ENCODE results near the gene NKTR.

Gene NKTR

DNA sequence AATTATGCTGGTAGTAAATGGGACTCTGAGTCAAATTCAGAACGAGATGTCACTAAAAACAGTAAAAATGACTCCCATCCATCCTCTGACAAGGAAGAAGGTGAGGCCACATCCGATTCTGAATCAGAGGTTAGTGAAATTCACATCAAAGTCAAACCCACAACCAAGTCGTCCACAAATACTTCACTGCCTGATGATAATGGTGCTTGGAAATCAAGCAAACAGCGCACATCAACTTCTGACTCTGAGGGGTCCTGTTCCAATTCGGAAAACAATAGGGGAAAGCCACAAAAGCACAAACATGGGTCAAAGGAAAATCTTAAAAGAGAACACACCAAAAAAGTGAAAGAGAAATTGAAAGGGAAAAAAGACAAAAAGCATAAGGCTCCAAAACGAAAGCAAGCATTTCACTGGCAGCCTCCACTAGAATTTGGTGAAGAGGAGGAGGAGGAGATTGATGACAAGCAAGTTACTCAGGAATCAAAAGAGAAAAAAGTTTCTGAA lies 37.9 kb downstream of the NKTR start:
- WGBS, 2 donors (ENCODE audit: extremely low coverage in 2 of 2, insufficient read length in 2 of 2, insufficient replicate concordance in 1 of 2): no CpG with 5 or more reads among the region's 6 CpGs
- H3K14ac ChIP-seq (ENCODE audit: low read length): no peak overlapping the region

DNA sequence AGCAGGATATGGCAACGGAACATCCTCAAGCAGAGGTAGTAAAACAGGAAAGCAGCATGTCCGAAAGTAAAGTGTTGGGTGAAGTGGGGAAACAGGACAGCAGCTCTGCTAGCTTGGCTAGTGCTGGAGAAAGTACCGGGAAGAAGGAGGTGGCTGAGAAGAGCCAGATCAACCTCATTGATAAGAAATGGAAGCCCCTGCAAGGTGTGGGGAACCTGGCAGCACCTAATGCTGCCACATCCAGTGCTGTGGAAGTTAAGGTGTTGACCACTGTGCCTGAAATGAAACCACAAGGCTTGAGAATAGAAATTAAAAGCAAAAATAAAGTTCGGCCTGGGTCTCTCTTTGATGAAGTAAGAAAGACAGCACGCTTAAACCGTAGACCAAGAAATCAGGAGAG lies 38.7 kb downstream of the NKTR start:
- no peaks in the 10 kb centered on the region for H3K27me3 ChIP-seq (ENCODE audit: control insufficient read depth in 3 of 3, insufficient read depth in 3 of 3, low read depth in 1 of 3, low read length in 3 of 3)
- H3K36me3 ChIP-seq (replicated peaks in 1 of 2; ENCODE audit: control insufficient read depth in 2 of 2, insufficient read depth in 2 of 2, low read length in 2 of 2): peaks cover 50 to 99% of the 10 kb centered on the region in 2 donors
- no peak overlapping the region for H3K23ac ChIP-seq (ENCODE audit: low read depth, low read length, poor library complexity)
- H3K27ac ChIP-seq (replicated peaks; ENCODE audit: low read length): no peak overlapping the region
- no peak overlapping the region for H2BK15ac ChIP-seq (ENCODE audit: low read length)
- peaks cover 4% of the 10 kb centered on the region for H3K79me1 ChIP-seq (ENCODE audit: low read depth, low read length)
- H3K18ac ChIP-seq (ENCODE audit: low read length): no peak overlapping the region
- no peak overlapping the region for H3K4ac ChIP-seq (ENCODE audit: low read length)
- no peak overlapping the region for H2AFZ ChIP-seq (ENCODE audit: low read length)
- no peak overlapping the region for H3K9ac ChIP-seq (ENCODE audit: low read depth, low read length, poor library complexity)
- no peak overlapping the region for H4K91ac ChIP-seq (ENCODE audit: low read depth, low read length, poor library complexity)
- no peak overlapping the region for H2AK5ac ChIP-seq (ENCODE audit: low read depth, low read length)
- H3K4me3 ChIP-seq (ENCODE audit: low read length in 2 of 2): no peak overlapping the region
- no peak for DNase-seq (ENCODE audit: low spot score)
- WGBS, 2 donors (ENCODE audit: extremely low coverage in 2 of 2, insufficient read length in 2 of 2, insufficient replicate concordance in 1 of 2): no CpG with 5 or more reads among the region's 6 CpGs
- no peak overlapping the region for H2BK5ac ChIP-seq (ENCODE audit: low read length)
- H3K14ac ChIP-seq (ENCODE audit: low read length): no peak overlapping the region
- H2BK120ac ChIP-seq (ENCODE audit: low read depth, low read length): no peak overlapping the region
- H3K9me3 ChIP-seq (replicated peaks in 1 of 2; ENCODE audit: control insufficient read depth in 2 of 2, insufficient read depth in 1 of 2, low read depth in 1 of 2, low read length in 2 of 2): no peaks in the 10 kb centered on the region
- no peak overlapping the region for H3K4me2 ChIP-seq (ENCODE audit: insufficient read depth, low read length, poor library complexity, severe bottlenecking)
- no peaks in the 10 kb centered on the region for H3K4me1 ChIP-seq (ENCODE audit: control insufficient read depth in 2 of 2, insufficient read depth in 1 of 2, low read depth in 1 of 2, low read length in 2 of 2)
- no peak overlapping the region for H4K8ac ChIP-seq (ENCODE audit: low read depth, low read length)
- no peak overlapping the region for H2BK12ac ChIP-seq (ENCODE audit: low read length)

More for the DNA sequence above, 37.9 kb downstream of the NKTR start:
- H2AFZ ChIP-seq (ENCODE audit: low read length): no peak overlapping the region
- H3K27me3 ChIP-seq (ENCODE audit: control insufficient read depth in 3 of 3, insufficient read depth in 3 of 3, low read depth in 1 of 3, low read length in 3 of 3): no peaks in the 10 kb centered on the region
- no peak overlapping the region for H4K91ac ChIP-seq (ENCODE audit: low read depth, low read length, poor library complexity)
- H3K9me3 ChIP-seq (replicated peaks in 1 of 2; ENCODE audit: control insufficient read depth in 2 of 2, insufficient read depth in 1 of 2, low read depth in 1 of 2, low read length in 2 of 2): no peaks in the 10 kb centered on the region
- H2BK5ac ChIP-seq (ENCODE audit: low read length): no peak overlapping the region
- no peak overlapping the region for H3K4me3 ChIP-seq (ENCODE audit: low read length in 2 of 2)
- no peak overlapping the region for H3K9ac ChIP-seq (ENCODE audit: low read depth, low read length, poor library complexity)
- H2BK12ac ChIP-seq (ENCODE audit: low read length): no peak overlapping the region
- H3K4me2 ChIP-seq (ENCODE audit: insufficient read depth, low read length, poor library complexity, severe bottlenecking): no peak overlapping the region
- H3K4me1 ChIP-seq (ENCODE audit: control insufficient read depth in 2 of 2, insufficient read depth in 1 of 2, low read depth in 1 of 2, low read length in 2 of 2): no peaks in the 10 kb centered on the region
- peaks cover 4% of the 10 kb centered on the region for H3K79me1 ChIP-seq (ENCODE audit: low read depth, low read length)
- peaks cover 51 to 99% of the 10 kb centered on the region in 2 donors for H3K36me3 ChIP-seq (replicated peaks in 1 of 2; ENCODE audit: control insufficient read depth in 2 of 2, insufficient read depth in 2 of 2, low read length in 2 of 2)
- H3K4ac ChIP-seq (ENCODE audit: low read length): no peak overlapping the region
- no peak overlapping the region for H2BK120ac ChIP-seq (ENCODE audit: low read depth, low read length)
- no peak overlapping the region for H3K27ac ChIP-seq (replicated peaks; ENCODE audit: low read length)
- no peak overlapping the region for H3K18ac ChIP-seq (ENCODE audit: low read length)
- no peak overlapping the region for H4K8ac ChIP-seq (ENCODE audit: low read depth, low read length)
- no peak overlapping the region for H3K23ac ChIP-seq (ENCODE audit: low read depth, low read length, poor library complexity)
- no peak overlapping the region for H2AK5ac ChIP-seq (ENCODE audit: low read depth, low read length)
- no peak for DNase-seq (ENCODE audit: low spot score)
- no peak overlapping the region for H2BK15ac ChIP-seq (ENCODE audit: low read length)

DNA sequence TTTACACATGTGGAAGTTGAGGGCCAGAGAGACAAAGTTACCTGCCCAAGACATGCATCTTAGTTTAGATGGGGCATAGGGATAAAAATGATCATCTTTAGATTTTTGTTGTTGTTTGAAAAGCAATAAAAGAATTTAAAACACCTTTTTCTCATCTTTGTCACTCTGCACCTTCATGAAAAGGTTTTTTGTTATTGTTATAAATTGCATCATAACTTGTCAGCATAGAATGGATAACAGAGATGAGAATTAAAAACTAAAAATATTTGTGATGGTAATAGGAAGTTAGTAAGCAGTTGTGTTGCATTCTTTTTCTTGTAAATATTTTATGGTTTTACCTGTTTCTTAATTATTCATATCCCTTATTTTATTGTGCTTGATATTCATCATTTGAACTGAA lies 39.6 kb downstream of the NKTR start:
- Histone ChIP-seq H3K9me3 (replicated peaks in 1 of 2; ENCODE audit: control insufficient read depth in 2 of 2, insufficient read depth in 1 of 2, low read depth in 1 of 2, low read length in 2 of 2) (no peaks in the 10 kb centered on the region), H3K36me3 (replicated peaks in 1 of 2; ENCODE audit: control insufficient read depth in 2 of 2, insufficient read depth in 2 of 2, low read length in 2 of 2) (peaks cover 53 to 99% of the 10 kb centered on the region in 2 donors)

DNA sequence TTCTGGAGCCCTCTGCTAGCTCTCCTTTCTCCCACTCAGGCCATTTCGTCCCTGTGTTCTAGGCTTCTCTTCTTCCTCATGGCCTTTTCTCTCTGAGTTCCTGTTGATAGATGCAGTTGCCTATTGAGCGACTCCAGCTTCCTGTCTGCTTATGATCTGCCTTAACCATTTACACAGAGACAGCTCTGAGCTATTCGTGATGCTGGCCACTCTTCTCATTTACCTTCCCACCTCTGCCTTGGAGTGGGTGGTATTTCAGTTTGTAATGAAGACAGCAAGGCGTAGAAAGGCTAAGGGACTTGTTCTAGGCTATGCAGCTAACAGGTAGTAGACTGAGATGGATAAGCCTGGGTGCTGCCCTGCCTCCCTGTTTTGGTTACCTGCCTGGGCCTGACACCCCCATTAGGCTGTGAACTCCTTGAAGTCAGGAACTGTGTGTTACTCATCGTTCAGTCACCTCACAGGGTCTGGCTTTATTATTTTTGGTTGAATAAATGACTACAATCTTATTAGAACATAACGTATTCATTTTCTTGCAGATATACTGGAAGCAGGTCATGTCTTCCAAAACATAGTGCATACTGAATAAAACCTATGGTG lies 40.4 kb downstream of the NKTR start:
- no peak overlapping the region for H2BK120ac ChIP-seq (ENCODE audit: low read depth, low read length)
- H3K4me3 ChIP-seq (ENCODE audit: low read length in 2 of 2): no peak overlapping the region
- H3K36me3 ChIP-seq (replicated peaks in 1 of 2; ENCODE audit: control insufficient read depth in 2 of 2, insufficient read depth in 2 of 2, low read length in 2 of 2): peaks cover 51 to 99% of the 10 kb centered on the region in 2 donors
- no peaks in the 10 kb centered on the region for H3K27me3 ChIP-seq (ENCODE audit: control insufficient read depth in 3 of 3, insufficient read depth in 3 of 3, low read depth in 1 of 3, low read length in 3 of 3)
- H3K23ac ChIP-seq (ENCODE audit: low read depth, low read length, poor library complexity): no peak overlapping the region
- H3K27ac ChIP-seq (replicated peaks; ENCODE audit: low read length): no peak overlapping the region
- H2AFZ ChIP-seq (ENCODE audit: low read length): no peak overlapping the region
- H3K18ac ChIP-seq (ENCODE audit: low read length): no peak overlapping the region
- no peaks in the 10 kb centered on the region for H3K9me3 ChIP-seq (replicated peaks in 1 of 2; ENCODE audit: control insufficient read depth in 2 of 2, insufficient read depth in 1 of 2, low read depth in 1 of 2, low read length in 2 of 2)
- no CpG with 5 or more reads among the region's 6 CpGs for WGBS, 2 donors (ENCODE audit: extremely low coverage in 2 of 2, insufficient read length in 2 of 2, insufficient replicate concordance in 1 of 2)
- no peak overlapping the region for H4K8ac ChIP-seq (ENCODE audit: low read depth, low read length)
- H3K79me1 ChIP-seq (ENCODE audit: low read depth, low read length): peaks cover 4% of the 10 kb centered on the region
- H3K4me2 ChIP-seq (ENCODE audit: insufficient read depth, low read length, poor library complexity, severe bottlenecking): no peak overlapping the region
- no peak overlapping the region for H2BK12ac ChIP-seq (ENCODE audit: low read length)
- no peak overlapping the region for H3K4ac ChIP-seq (ENCODE audit: low read length)
- H2AK5ac ChIP-seq (ENCODE audit: low read depth, low read length): no peak overlapping the region
- H3K4me1 ChIP-seq (ENCODE audit: control insufficient read depth in 2 of 2, insufficient read depth in 1 of 2, low read depth in 1 of 2, low read length in 2 of 2): no peaks in the 10 kb centered on the region
- no peak overlapping the region for H2BK5ac ChIP-seq (ENCODE audit: low read length)
- no peak for DNase-seq (ENCODE audit: low spot score)
- no peak overlapping the region for H2BK15ac ChIP-seq (ENCODE audit: low read length)
- no peak overlapping the region for H4K91ac ChIP-seq (ENCODE audit: low read depth, low read length, poor library complexity)
- H3K9ac ChIP-seq (ENCODE audit: low read depth, low read length, poor library complexity): no peak overlapping the region
- H3K14ac ChIP-seq (ENCODE audit: low read length): no peak overlapping the region

More for the DNA sequence above, 39.6 kb downstream of the NKTR start:
- Histone ChIP-seq H2AK5ac (ENCODE audit: low read depth, low read length) (no peak overlapping the region), H2BK120ac (ENCODE audit: low read depth, low read length) (no peak overlapping the region), H3K27ac (replicated peaks; ENCODE audit: low read length) (no peak overlapping the region), H2BK12ac (ENCODE audit: low read length) (no peak overlapping the region), H4K91ac (ENCODE audit: low read depth, low read length, poor library complexity) (no peak overlapping the region), H3K9ac (ENCODE audit: low read depth, low read length, poor library complexity) (no peak overlapping the region), H2BK15ac (ENCODE audit: low read length) (no peak overlapping the region), H3K4me3 (ENCODE audit: low read length in 2 of 2) (no peak overlapping the region), H3K23ac (ENCODE audit: low read depth, low read length, poor library complexity) (no peak overlapping the region), H4K8ac (ENCODE audit: low read depth, low read length) (no peak overlapping the region), H3K27me3 (ENCODE audit: control insufficient read depth in 3 of 3, insufficient read depth in 3 of 3, low read depth in 1 of 3, low read length in 3 of 3) (no peaks in the 10 kb centered on the region), H3K79me1 (ENCODE audit: low read depth, low read length) (peaks cover 4% of the 10 kb centered on the region), H3K4me1 (ENCODE audit: control insufficient read depth in 2 of 2, insufficient read depth in 1 of 2, low read depth in 1 of 2, low read length in 2 of 2) (no peaks in the 10 kb centered on the region), H3K14ac (ENCODE audit: low read length) (no peak overlapping the region), H2AFZ (ENCODE audit: low read length) (no peak overlapping the region), H2BK5ac (ENCODE audit: low read length) (no peak overlapping the region), H3K4me2 (ENCODE audit: insufficient read depth, low read length, poor library complexity, severe bottlenecking) (no peak overlapping the region), H3K18ac (ENCODE audit: low read length) (no peak overlapping the region), H3K4ac (ENCODE audit: low read length) (no peak overlapping the region)
- DNase-seq (ENCODE audit: low spot score): no peak

Measured in neuronal stem cell (in vitro differentiated cells).